ENCODE data around the gene FGD6. TPM values are rescaled to one million over a fixed set of nuclear protein-coding genes. Genes with fewer than 3 reads are reported as not detected.
"Not testable (repeated sequence)": the region's sequence is repeated elsewhere in the genome, so short reads cannot be mapped to it uniquely, and the experiment has no call there.

Gene FGD6
- total RNA-seq, 4 donors from 2014 or later: 25.0 to 37.0 (median 32.1) TPM

GRCh38 chr12:95240556-95240955 is 23.3 kb upstream of the FGD6 start:
- TF ChIP-seq POLR2AphosphoS5 (IDR thresholded peaks at IDR 0.05): no peak
- TF ChIP-seq POLR2A (IDR thresholded peaks at IDR 0.05): no peak
- no peak for TF ChIP-seq EP300 (IDR thresholded peaks at IDR 0.05; ENCODE audit: low read depth)
- no peak for TF ChIP-seq CTCF (IDR thresholded peaks at IDR 0.05)
- Histone ChIP-seq H3K27ac (no peak overlapping the region), H3K4me1 (peaks cover 0 to 16% (median 0%) of the 10 kb centered on the region in 4 donors), H3K27me3 (no peaks in the 10 kb centered on the region), H3K36me3 (peaks cover 0 to 9% (median 0%) of the 10 kb centered on the region in 4 donors), H3K9me3 (no peaks in the 10 kb centered on the region), H3K4me3 (no peak overlapping the region)
- intact Hi-C loops (cut with DNase I; ENCODE audit: low total_unique reads) (no loop called here), in situ Hi-C loops (cut with MboI; ENCODE audit: low pct_ligation_motif_present in 1 of 4, low pct_unique_long_range_greater_than_20kb in 1 of 4, low sequenced_read_pairs in 3 of 4) (no loop called here)
- no peak for DNase-seq
- WGBS, 2 donors (ENCODE audit: low coverage in 1 of 2): 61 to 71% methylated on average over 2 of the region's 2 CpGs

- H3K27ac ChIP-seq; H3K27me3 ChIP-seq; intact Hi-C loops (cut with DNase I; ENCODE audit: low total_unique reads); H3K4me3 ChIP-seq; H3K36me3 ChIP-seq; DNase-seq; H3K9me3 ChIP-seq; in situ Hi-C loops (cut with MboI; ENCODE audit: low pct_ligation_motif_present in 1 of 4, low pct_unique_long_range_greater_than_20kb in 1 of 4, low sequenced_read_pairs in 3 of 4): not testable (repeated sequence)
- peaks cover 0 to 16% (median 0%) of the 10 kb centered on the region in 4 donors for H3K4me1 ChIP-seq
- 89 to 100% methylated on average over 1 to 2 of the region's 2 CpGs for WGBS, 2 donors (ENCODE audit: low coverage in 1 of 2)
Measured at GRCh38 chr12:95239835-95240234, 22.6 kb upstream of the FGD6 start.

GRCh38 chr12:95239216-95239615 is 21.9 kb upstream of the FGD6 start:
- intact Hi-C loops (cut with DNase I; ENCODE audit: low total_unique reads) (no loop called here), in situ Hi-C loops (cut with MboI; ENCODE audit: low pct_ligation_motif_present in 1 of 4, low pct_unique_long_range_greater_than_20kb in 1 of 4, low sequenced_read_pairs in 3 of 4) (no loop called here)
- TF ChIP-seq CTCF (IDR thresholded peaks at IDR 0.05) (no peak), POLR2AphosphoS5 (IDR thresholded peaks at IDR 0.05) (no peak), POLR2A (IDR thresholded peaks at IDR 0.05) (no peak), EP300 (IDR thresholded peaks at IDR 0.05; ENCODE audit: low read depth) (no peak)
- no peaks in the 10 kb centered on the region for H3K9me3 ChIP-seq
- H3K36me3 ChIP-seq: peaks cover 0 to 13% (median 0%) of the 10 kb centered on the region in 4 donors
- H3K27ac ChIP-seq: no peak overlapping the region
- no peak for DNase-seq
- peaks cover 0 to 16% (median 0%) of the 10 kb centered on the region in 4 donors for H3K4me1 ChIP-seq
- H3K27me3 ChIP-seq: no peaks in the 10 kb centered on the region
- H3K4me3 ChIP-seq: no peak overlapping the region

- peaks cover 0 to 13% (median 0%) of the 10 kb centered on the region in 4 donors for H3K36me3 ChIP-seq
- no peak for TF ChIP-seq POLR2A (IDR thresholded peaks at IDR 0.05)
- no peak for TF ChIP-seq EP300 (IDR thresholded peaks at IDR 0.05; ENCODE audit: low read depth)
- no peak for TF ChIP-seq CTCF (IDR thresholded peaks at IDR 0.05)
- TF ChIP-seq POLR2AphosphoS5 (IDR thresholded peaks at IDR 0.05): no peak
- in situ Hi-C loops (cut with MboI; ENCODE audit: low pct_ligation_motif_present in 1 of 4, low pct_unique_long_range_greater_than_20kb in 1 of 4, low sequenced_read_pairs in 3 of 4) (no loop called here), intact Hi-C loops (cut with DNase I; ENCODE audit: low total_unique reads) (no loop called here)
- H3K4me1 ChIP-seq: peaks cover 0 to 16% (median 0%) of the 10 kb centered on the region in 4 donors
- no peak for DNase-seq
- H3K9me3 ChIP-seq: no peaks in the 10 kb centered on the region
- no peak overlapping the region for H3K4me3 ChIP-seq
- H3K27ac ChIP-seq: no peak overlapping the region
- WGBS, 2 donors (ENCODE audit: low coverage in 1 of 2): 53 to 81% methylated on average over 1 of the region's 1 CpG
- no peaks in the 10 kb centered on the region for H3K27me3 ChIP-seq
Measured at GRCh38 chr12:95238150-95238549, 20.9 kb upstream of the FGD6 start.

- H3K4me3 ChIP-seq: no peak overlapping the region
- intact Hi-C loops (cut with DNase I; ENCODE audit: low total_unique reads): no loop called here
- H3K27me3 ChIP-seq: no peaks in the 10 kb centered on the region
- no peaks in the 10 kb centered on the region for H3K9me3 ChIP-seq
- no peak for DNase-seq
- H3K27ac ChIP-seq: no peak overlapping the region
- WGBS, 2 donors (ENCODE audit: low coverage in 1 of 2): 50 to 80% methylated on average over 1 of the region's 1 CpG
- H3K36me3 ChIP-seq: peaks cover 0 to 8% (median 0%) of the 10 kb centered on the region in 4 donors
- peaks cover 0 to 21% (median 0%) of the 10 kb centered on the region in 4 donors for H3K4me1 ChIP-seq
- no peak for TF ChIP-seq EP300 (IDR thresholded peaks at IDR 0.05; ENCODE audit: low read depth)
- no peak for TF ChIP-seq POLR2AphosphoS5 (IDR thresholded peaks at IDR 0.05)
- no peak for TF ChIP-seq CTCF (IDR thresholded peaks at IDR 0.05)
- TF ChIP-seq POLR2A (IDR thresholded peaks at IDR 0.05): no peak
- in situ Hi-C loops (cut with MboI; ENCODE audit: low pct_ligation_motif_present in 1 of 4, low pct_unique_long_range_greater_than_20kb in 1 of 4, low sequenced_read_pairs in 3 of 4): no loop called here
Measured at GRCh38 chr12:95237315-95237714, 20.0 kb upstream of the FGD6 start.

GRCh38 chr12:95235621-95236020 is 18.4 kb upstream of the FGD6 start:
- DNase-seq; H3K36me3 ChIP-seq; H3K9me3 ChIP-seq; H3K4me3 ChIP-seq; H3K27me3 ChIP-seq; H3K27ac ChIP-seq; in situ Hi-C loops (cut with MboI; ENCODE audit: low pct_ligation_motif_present in 1 of 4, low pct_unique_long_range_greater_than_20kb in 1 of 4, low sequenced_read_pairs in 3 of 4); intact Hi-C loops (cut with DNase I; ENCODE audit: low total_unique reads): not testable (repeated sequence)
- H3K4me1 ChIP-seq: peaks cover 0 to 30% (median 5%) of the 10 kb centered on the region in 4 donors
- 96% methylated on average over 25 of the region's 31 CpGs; no CpG with 5 or more reads in 1 of the 2 donors for WGBS, 2 donors (ENCODE audit: low coverage in 1 of 2)

- 97 to 100% methylated on average over 7 to 14 of the region's 14 CpGs for WGBS, 2 donors (ENCODE audit: low coverage in 1 of 2)
- DNase-seq; H3K4me3 ChIP-seq; H3K9me3 ChIP-seq; intact Hi-C loops (cut with DNase I; ENCODE audit: low total_unique reads); H3K36me3 ChIP-seq; in situ Hi-C loops (cut with MboI; ENCODE audit: low pct_ligation_motif_present in 1 of 4, low pct_unique_long_range_greater_than_20kb in 1 of 4, low sequenced_read_pairs in 3 of 4); H3K27me3 ChIP-seq; H3K27ac ChIP-seq: not testable (repeated sequence)
- peaks cover 0 to 39% (median 12%) of the 10 kb centered on the region in 4 donors for H3K4me1 ChIP-seq
Measured at GRCh38 chr12:95234187-95234586, 16.9 kb upstream of the FGD6 start.

Data from transverse colon (tissue), 4 donors.